Measurements from ENCODE around the gene WEE1.
"Not testable (repeated sequence)": the region's sequence is repeated elsewhere in the genome, so short reads cannot be mapped to it uniquely, and the experiment has no call there.

The WEE1 gene

GRCh38 chr11:9573052-9573774 lies at the start of gene WEE1:
WEE1 (plus strand) TSS chr11:9573670; CDS start chr11:9573934, 264 bp downstream.
- DNase-seq, result peak; percentile 41 to 95 (median 85)

GRCh38 chr11:9524001-9524400 lies 49.5 kb upstream of the WEE1 start:
- DNase-seq, result no peak

DNA sequence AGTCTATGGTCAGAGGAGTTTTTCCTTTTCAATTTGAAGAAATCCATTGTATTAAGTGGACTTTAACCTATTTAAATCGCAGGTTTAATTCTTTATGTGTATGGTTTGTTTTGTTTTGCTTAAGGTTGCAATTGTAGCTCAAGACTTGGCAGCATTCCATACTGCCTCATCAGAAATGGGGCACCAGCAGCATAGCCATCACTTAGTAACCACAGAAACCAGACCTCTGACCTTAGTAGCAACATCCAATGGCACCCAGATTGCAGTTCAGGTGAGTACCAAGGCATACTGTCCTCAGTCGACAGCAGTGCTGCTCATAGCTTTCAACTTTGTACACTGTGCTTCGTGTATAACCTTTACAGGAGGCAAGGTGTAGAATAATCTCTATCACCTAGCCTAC lies 48.4 kb upstream of the WEE1 start:
- no peak for DNase-seq

- DNase-seq, result peak in 1 of 56 donors; percentile 3
Observed at GRCh38 chr11:9527481-9528135, 45.9 kb upstream of the WEE1 start.

DNA sequence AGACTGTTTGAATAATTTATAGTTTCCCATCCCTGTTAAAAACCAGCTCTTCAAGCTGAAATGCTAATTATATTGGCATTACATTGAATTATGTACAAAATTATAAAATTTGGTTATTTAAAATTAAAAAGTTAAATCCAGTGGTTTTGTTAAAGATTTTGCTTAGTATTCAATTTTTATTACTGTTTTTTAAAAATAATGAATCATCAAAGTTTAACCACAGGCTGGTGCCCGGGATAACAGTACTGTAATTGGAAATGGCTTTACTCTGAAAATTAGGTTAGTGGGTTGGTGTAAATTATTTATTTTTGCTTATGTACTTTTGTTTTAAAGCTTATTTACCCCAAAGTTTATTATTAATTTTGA lies 45.4 kb upstream of the WEE1 start:
- no peak for DNase-seq

DNA sequence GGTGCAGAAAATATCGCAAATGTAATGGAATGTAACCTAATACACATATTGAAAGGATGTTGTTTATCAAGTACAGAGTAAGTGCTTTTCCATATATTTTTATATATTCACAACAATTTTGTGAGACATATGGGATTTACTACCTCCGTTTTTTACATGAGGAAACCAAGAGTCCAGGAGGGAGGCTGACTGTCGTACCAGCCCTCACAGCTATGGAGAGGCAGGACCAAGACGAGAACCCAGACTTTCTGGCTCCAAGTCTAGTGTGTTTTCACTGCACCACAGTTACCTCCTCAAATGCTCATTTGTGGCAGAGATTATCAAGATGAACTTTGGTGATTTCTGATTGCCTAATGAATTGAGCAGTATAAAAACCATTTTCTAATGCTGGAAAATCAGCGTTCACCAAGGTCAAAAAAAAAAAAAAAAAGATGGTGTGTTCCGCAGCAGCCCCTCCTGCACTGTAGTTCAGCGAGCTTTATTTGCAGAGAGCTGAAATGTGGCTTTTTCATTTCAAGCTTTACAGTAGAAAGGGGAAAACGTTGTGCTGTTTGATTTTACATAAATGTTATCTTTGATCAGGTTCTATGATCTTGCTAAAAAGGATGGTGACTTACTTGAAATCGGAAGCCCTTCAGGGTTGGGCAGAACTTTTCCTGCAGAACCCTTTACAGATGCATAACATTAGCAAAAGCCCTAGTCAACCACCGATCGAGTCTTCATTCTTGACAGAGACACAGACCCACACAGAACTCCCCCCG lies 44.7 kb upstream of the WEE1 start:
- DNase-seq, result no peak

- no peak for DNase-seq
Observed at GRCh38 chr11:9529334-9529650, 44.2 kb upstream of the WEE1 start.

GRCh38 chr11:9530020-9530621 lies 43.3 kb upstream of the WEE1 start:
- DNase-seq, result no peak

GRCh38 chr11:9530901-9531625 lies 42.4 kb upstream of the WEE1 start:
- DNase-seq, result no peak

GRCh38 chr11:9533058-9533457 lies 40.4 kb upstream of the WEE1 start:
- DNase-seq, result no peak

DNA sequence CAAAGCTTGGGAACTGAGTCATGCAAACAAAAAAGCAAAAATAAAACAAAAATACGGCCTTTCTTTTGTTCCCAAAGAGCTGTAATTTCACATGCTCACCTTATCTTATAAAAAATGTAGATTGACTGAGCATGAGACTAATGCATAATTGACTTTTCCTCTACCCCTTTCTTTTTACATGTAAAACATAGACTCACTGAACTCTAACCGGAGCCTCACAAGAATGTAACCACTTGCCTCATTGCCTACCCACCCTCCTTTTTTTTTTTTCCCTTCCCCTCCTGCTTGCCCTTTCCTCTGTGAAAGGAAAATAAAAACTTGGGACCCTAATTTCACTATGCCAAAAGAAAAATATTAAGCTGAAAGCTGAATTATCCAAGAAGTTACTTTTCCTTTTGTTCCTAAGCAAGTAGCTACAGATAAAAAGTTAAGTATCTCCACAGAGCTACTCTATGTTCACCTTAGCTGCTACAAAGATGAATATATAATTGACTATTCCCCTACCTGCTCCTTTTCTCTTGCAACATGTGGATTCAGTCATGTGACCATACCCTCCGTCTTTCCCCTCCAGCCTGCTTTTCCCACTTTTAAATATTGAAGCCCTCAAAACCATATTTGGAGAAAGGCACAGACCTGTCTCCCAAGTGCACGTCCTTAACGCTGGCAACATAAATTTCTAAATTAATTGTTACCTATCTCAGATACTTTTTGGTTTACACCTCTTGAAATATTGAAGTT lies 39.6 kb upstream of the WEE1 start:
- DNase-seq, result no peak

DNA sequence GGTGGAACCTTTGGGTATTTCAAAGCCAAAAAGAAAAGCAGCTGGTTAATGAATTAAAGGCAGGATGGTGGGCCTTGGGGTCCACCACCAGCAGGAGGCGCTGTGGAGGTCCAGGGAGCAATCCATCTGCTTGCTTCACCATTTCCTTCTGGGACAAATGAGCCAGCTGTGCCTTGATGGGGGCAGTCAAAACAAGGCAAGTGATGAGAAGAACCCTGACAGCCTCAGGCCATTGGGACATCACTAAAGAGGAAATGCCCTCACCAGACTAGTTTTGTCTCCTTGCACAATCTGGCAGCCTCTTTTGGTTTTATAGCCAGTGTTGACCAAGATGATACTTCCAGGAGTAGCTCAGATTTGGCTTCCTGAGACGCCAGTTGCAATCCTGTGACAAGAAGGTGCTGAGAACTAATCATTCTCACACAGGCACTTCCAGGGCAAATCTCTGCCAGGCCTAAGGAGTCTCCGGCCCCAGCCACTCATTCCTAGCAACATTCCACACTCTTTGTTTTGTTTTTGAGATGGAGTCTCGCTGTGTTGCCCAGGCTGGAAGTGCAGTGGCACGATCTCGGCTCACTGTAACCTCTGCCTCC lies 38.2 kb upstream of the WEE1 start:
- peak in 34 of 56 donors; percentile 1 to 66 (median 18) for DNase-seq

- DNase-seq, result no peak
Observed at GRCh38 chr11:9538548-9538947, 34.9 kb upstream of the WEE1 start.

- DNase-seq, result not testable (repeated sequence)
Observed at GRCh38 chr11:9549216-9549615, 24.3 kb upstream of the WEE1 start.

DNA sequence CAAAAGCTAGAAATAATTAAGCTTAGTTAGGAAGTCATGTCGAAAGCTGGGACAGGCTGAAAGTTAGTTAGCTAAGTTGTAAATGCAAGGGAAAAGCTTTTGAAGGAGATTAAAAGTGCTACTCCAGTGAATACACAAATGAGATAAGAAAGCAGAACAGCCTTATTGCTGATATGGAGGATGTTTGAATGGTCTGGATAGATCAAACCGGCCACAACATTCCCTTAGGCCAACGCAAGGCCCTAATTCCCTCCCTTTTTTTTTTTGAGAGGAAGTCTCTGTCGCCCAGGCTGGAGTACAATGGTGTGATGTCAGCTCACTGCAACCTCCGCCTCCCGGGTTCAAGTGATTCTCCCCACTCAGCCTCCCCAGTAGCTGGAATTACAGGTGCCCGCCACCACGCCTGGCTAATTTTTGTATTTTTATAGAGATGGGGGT lies 23.3 kb upstream of the WEE1 start:
- DNase-seq, result no peak

DNA sequence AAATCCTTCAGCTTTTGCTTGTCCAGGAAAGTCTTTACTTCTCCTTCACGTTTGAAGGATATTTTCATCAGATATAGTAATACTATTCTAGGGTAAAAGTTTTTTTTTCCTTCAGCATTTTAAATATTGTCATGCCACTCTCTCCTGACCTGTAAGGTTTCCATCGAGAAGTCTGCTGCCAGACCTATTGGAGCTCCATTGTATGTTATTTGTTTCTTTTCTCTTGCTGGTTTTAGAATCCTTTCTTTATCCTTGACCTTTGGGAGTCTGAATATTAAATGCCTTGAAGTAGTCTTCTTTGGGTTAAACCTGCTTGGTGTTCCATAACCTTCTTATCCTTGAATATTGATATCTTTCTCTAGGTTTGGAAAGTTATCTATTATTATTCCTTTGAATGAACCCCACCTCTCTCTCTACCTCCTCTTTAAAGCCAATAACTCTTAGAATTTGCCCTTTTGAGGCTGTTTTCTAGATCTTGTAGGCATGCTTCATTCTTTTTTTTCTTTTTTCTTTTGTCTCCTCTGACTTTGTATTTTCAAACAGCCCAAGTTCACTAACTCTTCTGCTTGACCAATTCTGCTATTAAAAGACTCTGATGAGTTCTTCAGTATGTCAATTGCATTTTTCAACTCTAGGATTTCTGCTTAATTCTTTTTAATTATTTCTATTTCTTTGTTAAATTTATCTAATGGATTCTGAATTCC lies 12.0 kb upstream of the WEE1 start:
- DNase-seq, result no peak

DNA sequence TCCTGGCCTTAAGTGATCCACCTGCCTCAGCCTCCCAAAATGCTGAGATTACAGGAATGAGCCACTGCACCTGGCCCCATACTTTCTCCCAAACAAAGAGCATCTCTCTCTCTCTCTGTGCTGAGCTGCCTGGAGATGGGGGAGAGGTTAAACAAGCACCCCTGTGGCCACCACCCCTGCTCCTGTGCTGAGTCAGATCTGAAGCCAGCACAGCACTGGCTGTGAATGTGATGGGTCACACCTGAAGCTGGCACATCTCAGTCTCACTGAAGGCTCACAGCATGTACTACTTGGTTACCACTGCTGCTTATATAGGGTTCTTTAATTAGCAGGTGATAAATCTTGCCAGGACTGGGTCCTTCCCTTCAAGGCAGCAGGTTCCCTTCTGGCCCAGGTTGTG lies 10.8 kb upstream of the WEE1 start:
- no peak for DNase-seq

- no peak for DNase-seq
Observed at GRCh38 chr11:9563196-9563730, 10.2 kb upstream of the WEE1 start.

GRCh38 chr11:9565822-9566560 lies 7.5 kb upstream of the WEE1 start:
- DNase-seq, result peak in 2 of 56 donors; percentile 16 to 19
